ENCODE data around the gene LHB.

The LHB gene

GRCh38 chr19:49006905-49007304 is 10.0 kb downstream of the LHB start:
- DNase-seq: no peak

GRCh38 chr19:49004964-49005614 is 11.8 kb downstream of the LHB start:
- no peak for DNase-seq

- no peak for DNase-seq
These were observed 12.8 kb downstream of the LHB start for GRCh38 chr19:49004133-49004532.

- no peak for DNase-seq
These were observed 17.2 kb downstream of the LHB start for GRCh38 chr19:48999481-49000325.

- DNase-seq: no peak
These were observed 18.9 kb downstream of the LHB start for GRCh38 chr19:48997972-48998371.

- no peak for DNase-seq
These were observed 22.9 kb downstream of the LHB start for GRCh38 chr19:48994035-48994386.

GRCh38 chr19:48993175-48994034 is 23.5 kb downstream of the LHB start, which contains the start of the genes GYS1 and RUVBL2:
Gene GYS1 (minus strand): TSS chr19:48993309. CDS start chr19:48993112, 197 bp downstream.
Gene RUVBL2 (plus strand): TSS chr19:48993887. CDS start chr19:48993912, 25 bp downstream.
- peak; percentile 98 for DNase-seq

- no peak for DNase-seq
These were observed 24.2 kb downstream of the LHB start for GRCh38 chr19:48992581-48993174.

- DNase-seq: no peak
These were observed 24.9 kb downstream of the LHB start for GRCh38 chr19:48991873-48992580.

GRCh38 chr19:48991011-48991609 is 25.8 kb downstream of the LHB start:
- no peak for DNase-seq

- no peak for DNase-seq
These were observed 26.5 kb downstream of the LHB start for GRCh38 chr19:48990400-48990799.

- no peak for DNase-seq
These were observed 27.1 kb downstream of the LHB start for GRCh38 chr19:48989701-48990291.

- no peak for DNase-seq
These were observed 28.0 kb downstream of the LHB start for GRCh38 chr19:48988860-48989259.

- no peak for DNase-seq
These were observed 28.6 kb downstream of the LHB start for GRCh38 chr19:48988286-48988685.

GRCh38 chr19:48987323-48987722 is 29.6 kb downstream of the LHB start:
- no peak for DNase-seq

- DNase-seq: no peak
These were observed 30.7 kb downstream of the LHB start for GRCh38 chr19:48986211-48986610.

- no peak for DNase-seq
These were observed 31.2 kb downstream of the LHB start for GRCh38 chr19:48985711-48986110.

- DNase-seq: no peak
These were observed 34.6 kb downstream of the LHB start for GRCh38 chr19:48982280-48982679.

- no peak for DNase-seq
These were observed 39.8 kb downstream of the LHB start for GRCh38 chr19:48977061-48977460.

GRCh38 chr19:48975947-48976847 is 40.7 kb downstream of the LHB start:
- peak; percentile 10 for DNase-seq

All from NCI-H1105 treated with DMSO at 0.1 percent for 48 hours (cell line).